HG02885 (cell line): ENCODE data around the gene SLC5A1.

Experiments
- ATAC-seq: cut with Tn5 transposase; IDR thresholded peaks from one replicate; pipeline ENCODE4 v1.9.1; 2021; ENCODE audit warnings: mild to moderate bottlenecking; ENCODE audit not compliant: unreplicated experiment, poor library complexity

Gene SLC5A1

GRCh38 chr22:32048069-32048468 is 5.0 kb downstream of the SLC5A1 start:
- no peak for ATAC-seq

- ATAC-seq = no peak
Observed at GRCh38 chr22:32050678-32051515, 7.8 kb downstream of the SLC5A1 start.

- ATAC-seq = no peak
Observed at GRCh38 chr22:32052244-32052643, 9.2 kb downstream of the SLC5A1 start.

- ATAC-seq = no peak
Observed at GRCh38 chr22:32052936-32053791, 10.1 kb downstream of the SLC5A1 start.

- no peak for ATAC-seq
Observed at GRCh38 chr22:32055069-32055468, 12.0 kb downstream of the SLC5A1 start.

- no peak for ATAC-seq
Observed at GRCh38 chr22:32058656-32059260, 15.7 kb downstream of the SLC5A1 start.

- no peak for ATAC-seq
Observed at GRCh38 chr22:32059426-32059825, 16.4 kb downstream of the SLC5A1 start.

GRCh38 chr22:32063701-32064100 is 20.6 kb downstream of the SLC5A1 start:
- ATAC-seq = no peak

GRCh38 chr22:32066820-32067219 is 23.8 kb downstream of the SLC5A1 start:
- ATAC-seq = no peak

GRCh38 chr22:32067613-32068012 is 24.6 kb downstream of the SLC5A1 start:
- no peak for ATAC-seq

GRCh38 chr22:32069579-32070372 is 26.7 kb downstream of the SLC5A1 start:
- ATAC-seq = no peak

- no peak for ATAC-seq
Observed at GRCh38 chr22:32073262-32073661, 30.2 kb downstream of the SLC5A1 start.

GRCh38 chr22:32073823-32074380 is 30.8 kb downstream of the SLC5A1 start:
- no peak for ATAC-seq

GRCh38 chr22:32075997-32076760 is 33.1 kb downstream of the SLC5A1 start:
- ATAC-seq = no peak

- ATAC-seq = no peak
Observed at GRCh38 chr22:32076761-32077084, 33.7 kb downstream of the SLC5A1 start.

- no peak for ATAC-seq
Observed at GRCh38 chr22:32077151-32077550, 34.1 kb downstream of the SLC5A1 start.

- ATAC-seq = no peak
Observed at GRCh38 chr22:32079130-32080089, 36.3 kb downstream of the SLC5A1 start.

GRCh38 chr22:32080904-32081303 is 37.8 kb downstream of the SLC5A1 start:
- ATAC-seq = no peak
